Urinary bladder (tissue), 4 donors: ENCODE data around the gene PGPEP1. TPM values are rescaled to one million over a fixed set of nuclear protein-coding genes. Genes with fewer than 3 reads are reported as not detected.
A peak's percentile ranks its signal among the peaks of the same experiment; 100 is the strongest.
"Not testable (repeated sequence)": the region's sequence is repeated elsewhere in the genome, so short reads cannot be mapped to it uniquely, and the experiment has no call there.

Experiments used
- DNase-seq: peaks from one replicate; pipeline ENCODE4 v3.0.0-alpha.2; 2015; ENCODE audit errors: extremely low spot score
- H3K27ac ChIP-seq: one replicate; pipeline ENCODE4 v1.5.1; 2013; ENCODE audit warnings: low read depth, mild to moderate bottlenecking, moderate library complexity
- H3K36me3 ChIP-seq: one replicate; pipeline ENCODE4 v1.6.1; 2013; ENCODE audit warnings: mild to moderate bottlenecking, moderate library complexity; ENCODE audit not compliant: insufficient read depth
- H3K4me1 ChIP-seq: one replicate; pipeline ENCODE4 v1.6.1; 2013; ENCODE audit warnings: mild to moderate bottlenecking, moderate library complexity; ENCODE audit not compliant: insufficient read depth
- H3K4me3 ChIP-seq: one replicate; pipeline ENCODE4 v1.5.1; 2013; ENCODE audit warnings: low read depth, low read length
- WGBS: extraction: QIAGEN DNeasy Blood & Tissue Kit; methylation state at CpG from one replicate; pipeline ENCODE4 v1.1.7; 2013; 5-methylcytosine and 5-hydroxymethylcytosine counted together
- polyA plus RNA-seq: library from polyadenylated mRNA; stranded (reverse); fragments of 200-250 nt; gene quantifications from one replicate; pipeline ENCODE4 v1.2.3, GENCODE V29; 2013
- total RNA-seq: library from RNA; depleted of rRNA; stranded (reverse); fragments of >200 nt; gene quantifications from one replicate; pipeline ENCODE4 v1.2.3, GENCODE V29; 2014
- donor health status: healthy with polysubstance abuse.
- donor health status: healthy.

The PGPEP1 gene
- total and polyA plus RNA-seq, 2 donors = 13.9 to 19.0 TPM

- WGBS = 92% methylated on average over 9 of the region's 9 CpGs
- no peak overlapping the region for H3K27ac ChIP-seq
- DNase-seq = no peak
- no peaks in the 10 kb centered on the region for H3K36me3 ChIP-seq
- H3K4me1 ChIP-seq = no peaks in the 10 kb centered on the region
- H3K4me3 ChIP-seq = no peak overlapping the region
Observed at GRCh38 chr19:18350490-18350889, 10.1 kb downstream of the PGPEP1 start.

GRCh38 chr19:18351544-18351943 is 11.1 kb downstream of the PGPEP1 start:
- no peak for DNase-seq
- H3K4me1 ChIP-seq = no peaks in the 10 kb centered on the region
- WGBS = 93% methylated on average over 7 of the region's 7 CpGs

GRCh38 chr19:18353378-18354005 is 13.1 kb downstream of the PGPEP1 start:
- WGBS = 93% methylated on average over 8 of the region's 8 CpGs

More at GRCh38 chr19:18351544-18351943, 11.1 kb downstream of the PGPEP1 start:
- Histone ChIP-seq H3K36me3 (no peaks in the 10 kb centered on the region), H3K4me3 (no peak overlapping the region), H3K27ac (no peak overlapping the region)

GRCh38 chr19:18354743-18355142 is 14.3 kb downstream of the PGPEP1 start:
- H3K4me3 ChIP-seq, H3K4me1 ChIP-seq, H3K36me3 ChIP-seq, H3K27ac ChIP-seq, DNase-seq: not testable (repeated sequence)
- WGBS = 95% methylated on average over 7 of the region's 7 CpGs

More at GRCh38 chr19:18353378-18354005, 13.1 kb downstream of the PGPEP1 start:
- Histone ChIP-seq H3K4me3 (no peak overlapping the region), H3K4me1 (no peaks in the 10 kb centered on the region), H3K27ac (no peak overlapping the region), H3K36me3 (no peaks in the 10 kb centered on the region)
- no peak for DNase-seq

GRCh38 chr19:18357041-18357440 is 16.6 kb downstream of the PGPEP1 start:
- WGBS = 93% methylated on average over 3 of the region's 3 CpGs
- no peaks in the 10 kb centered on the region for H3K36me3 ChIP-seq
- no peak for DNase-seq
- no peak overlapping the region for H3K27ac ChIP-seq
- H3K4me1 ChIP-seq = no peaks in the 10 kb centered on the region
- no peak overlapping the region for H3K4me3 ChIP-seq

- WGBS = 89% methylated on average over 8 of the region's 8 CpGs
- no peak overlapping the region for H3K4me3 ChIP-seq
- no peaks in the 10 kb centered on the region for H3K4me1 ChIP-seq
- no peak overlapping the region for H3K27ac ChIP-seq
- DNase-seq = no peak
- H3K36me3 ChIP-seq = no peaks in the 10 kb centered on the region
Observed at GRCh38 chr19:18361646-18362045, 21.2 kb downstream of the PGPEP1 start.

- H3K4me1 ChIP-seq = no peaks in the 10 kb centered on the region
- no peaks in the 10 kb centered on the region for H3K36me3 ChIP-seq
- H3K27ac ChIP-seq = no peak overlapping the region
- 92% methylated on average over 17 of the region's 17 CpGs for WGBS
- no peak overlapping the region for H3K4me3 ChIP-seq
- no peak for DNase-seq
Observed at GRCh38 chr19:18362934-18363542, 22.6 kb downstream of the PGPEP1 start.

- Histone ChIP-seq H3K4me3 (no peak overlapping the region), H3K36me3 (no peaks in the 10 kb centered on the region), H3K4me1 (no peaks in the 10 kb centered on the region), H3K27ac (peak overlapping the region; percentile 31)
- WGBS = 85% methylated on average over 6 of the region's 6 CpGs
- no peak for DNase-seq
Observed at GRCh38 chr19:18363787-18364186, 23.4 kb downstream of the PGPEP1 start.

- peak overlapping the region; percentile 87 for H3K27ac ChIP-seq
- not testable (repeated sequence) for DNase-seq, H3K36me3 ChIP-seq, H3K4me1 ChIP-seq, H3K4me3 ChIP-seq
- WGBS = 35% methylated on average over 11 of the region's 11 CpGs
Observed at GRCh38 chr19:18364277-18364825, 24.0 kb downstream of the PGPEP1 start.

- Histone ChIP-seq H3K27ac (peak overlapping the region; percentile 87), H3K36me3 (no peaks in the 10 kb centered on the region), H3K4me3 (no peak overlapping the region), H3K4me1 (no peaks in the 10 kb centered on the region)
- 7% methylated on average over 15 of the region's 15 CpGs for WGBS
- peak; percentile 96 for DNase-seq
Observed at GRCh38 chr19:18364826-18365528, 24.6 kb downstream of the PGPEP1 start.

- H3K27ac ChIP-seq = no peak overlapping the region
- no peak for DNase-seq
- no peaks in the 10 kb centered on the region for H3K4me1 ChIP-seq
- WGBS = 88% methylated on average over 2 of the region's 2 CpGs
- no peak overlapping the region for H3K4me3 ChIP-seq
- H3K36me3 ChIP-seq = no peaks in the 10 kb centered on the region
Observed at GRCh38 chr19:18366021-18366435, 25.6 kb downstream of the PGPEP1 start.

- 84% methylated on average over 15 of the region's 15 CpGs for WGBS
- H3K36me3 ChIP-seq = no peaks in the 10 kb centered on the region
- H3K27ac ChIP-seq = no peak overlapping the region
- DNase-seq = no peak
- H3K4me1 ChIP-seq = no peaks in the 10 kb centered on the region
- no peak overlapping the region for H3K4me3 ChIP-seq
Observed at GRCh38 chr19:18368504-18369222, 28.3 kb downstream of the PGPEP1 start.

GRCh38 chr19:18373407-18373891 is 33.1 kb downstream of the PGPEP1 start:
- H3K36me3 ChIP-seq = no peaks in the 10 kb centered on the region
- H3K4me1 ChIP-seq = no peaks in the 10 kb centered on the region
- no peak overlapping the region for H3K4me3 ChIP-seq
- DNase-seq = no peak
- H3K27ac ChIP-seq = peak overlapping the region; percentile 73
- 61% methylated on average over 4 of the region's 4 CpGs for WGBS
